GM18870 (cell line): ENCODE results near the gene OR9A2.

Experiments used
- ATAC-seq: cut with Tn5 transposase; IDR thresholded peaks from one replicate; pipeline ENCODE4 v1.9.1; 2021; ENCODE audit warnings: moderate library complexity; ENCODE audit not compliant: unreplicated experiment

The OR9A2 gene, protein sequence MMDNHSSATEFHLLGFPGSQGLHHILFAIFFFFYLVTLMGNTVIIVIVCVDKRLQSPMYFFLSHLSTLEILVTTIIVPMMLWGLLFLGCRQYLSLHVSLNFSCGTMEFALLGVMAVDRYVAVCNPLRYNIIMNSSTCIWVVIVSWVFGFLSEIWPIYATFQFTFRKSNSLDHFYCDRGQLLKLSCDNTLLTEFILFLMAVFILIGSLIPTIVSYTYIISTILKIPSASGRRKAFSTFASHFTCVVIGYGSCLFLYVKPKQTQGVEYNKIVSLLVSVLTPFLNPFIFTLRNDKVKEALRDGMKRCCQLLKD

DNA sequence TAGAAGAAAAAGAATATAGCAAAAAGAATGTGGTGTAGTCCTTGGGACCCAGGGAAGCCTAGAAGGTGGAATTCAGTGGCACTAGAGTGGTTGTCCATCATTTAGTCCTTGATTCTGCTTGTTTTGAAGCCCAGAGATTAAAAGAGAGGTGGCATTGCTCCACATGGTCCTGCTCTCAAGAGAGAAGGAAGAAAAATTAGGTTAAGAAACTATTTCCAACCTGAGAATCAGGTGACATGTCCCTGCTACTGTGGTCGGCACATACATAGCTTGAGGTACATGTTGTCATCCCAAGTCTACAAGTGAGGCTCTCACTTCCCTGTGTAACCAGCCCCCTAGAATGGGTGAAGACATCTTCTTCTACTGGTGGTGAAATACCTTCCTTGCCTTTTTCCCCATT lies at the start of gene OR9A2:
Gene OR9A2 (minus strand): TSS at position 101 of the 400 bp plus-strand sequence. CDS start 0 bp downstream, at position 101.
- no peak for ATAC-seq

DNA sequence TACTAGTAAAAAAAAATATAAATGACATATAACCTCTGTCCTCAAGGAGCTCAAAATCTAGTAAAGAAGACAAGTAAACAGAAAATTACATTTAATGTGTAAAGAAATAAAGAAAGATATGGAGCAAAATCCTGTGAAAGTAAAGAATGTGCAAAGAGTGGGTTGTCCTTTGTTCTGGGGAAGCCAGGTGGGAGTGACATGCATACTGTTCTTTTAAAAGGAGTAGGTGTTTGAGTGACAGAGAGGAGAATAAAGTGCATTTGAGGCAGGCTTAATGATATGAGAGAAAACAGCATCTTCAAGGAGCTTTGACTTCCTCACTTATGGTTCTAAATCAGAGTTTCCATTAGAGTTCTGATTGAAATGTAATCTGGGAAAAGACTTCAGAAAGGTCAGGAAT lies 47.2 kb upstream of the OR9A2 start:
- ATAC-seq, result no peak

DNA sequence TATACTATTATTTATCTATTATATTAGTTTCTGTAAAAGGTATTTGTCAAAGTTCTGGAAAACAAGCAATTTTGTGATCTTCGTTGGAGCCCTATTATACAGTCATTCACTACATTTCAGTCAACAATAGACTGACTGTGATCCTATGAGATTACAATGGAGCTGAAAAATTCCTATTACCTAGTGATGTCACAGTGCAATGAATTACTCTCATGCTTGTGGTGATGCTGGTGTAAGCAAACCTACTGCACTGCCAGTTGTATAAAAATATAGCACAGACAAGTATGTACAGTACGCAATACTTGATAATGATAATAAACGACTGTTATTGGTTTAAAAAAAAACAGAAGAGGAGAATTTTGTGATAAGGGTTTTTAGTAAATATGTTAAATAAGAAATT lies 46.6 kb upstream of the OR9A2 start:
- no peak for ATAC-seq

DNA sequence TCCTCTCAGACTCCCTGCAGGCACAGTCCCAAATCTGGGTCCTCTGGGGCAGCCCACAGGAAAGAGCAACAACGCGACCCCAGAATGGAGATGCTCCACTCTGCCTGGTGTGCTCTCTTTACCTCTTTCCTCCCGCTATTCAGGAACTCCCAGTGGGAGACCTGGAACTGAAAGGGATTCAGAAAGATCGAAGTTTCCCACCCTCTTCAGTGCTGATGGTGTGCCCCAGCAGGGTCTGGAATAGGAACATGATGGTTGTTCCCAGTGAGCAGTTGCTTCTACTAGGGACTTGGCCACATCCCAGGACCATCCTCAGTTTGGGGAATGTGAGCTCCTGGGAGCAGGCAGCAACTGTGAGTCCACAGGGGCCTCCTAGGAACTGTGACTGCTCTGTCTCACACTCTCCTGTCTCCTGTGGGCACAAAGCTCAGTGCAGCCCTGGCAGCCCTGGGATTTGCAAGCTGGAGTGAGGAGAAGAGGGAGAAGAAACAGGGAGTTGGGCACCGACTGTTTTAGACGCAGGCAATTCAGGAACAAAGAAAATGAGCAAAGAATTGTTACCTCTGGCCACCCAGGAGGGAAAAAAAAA lies 43.1 kb upstream of the OR9A2 start:
- no peak for ATAC-seq

DNA sequence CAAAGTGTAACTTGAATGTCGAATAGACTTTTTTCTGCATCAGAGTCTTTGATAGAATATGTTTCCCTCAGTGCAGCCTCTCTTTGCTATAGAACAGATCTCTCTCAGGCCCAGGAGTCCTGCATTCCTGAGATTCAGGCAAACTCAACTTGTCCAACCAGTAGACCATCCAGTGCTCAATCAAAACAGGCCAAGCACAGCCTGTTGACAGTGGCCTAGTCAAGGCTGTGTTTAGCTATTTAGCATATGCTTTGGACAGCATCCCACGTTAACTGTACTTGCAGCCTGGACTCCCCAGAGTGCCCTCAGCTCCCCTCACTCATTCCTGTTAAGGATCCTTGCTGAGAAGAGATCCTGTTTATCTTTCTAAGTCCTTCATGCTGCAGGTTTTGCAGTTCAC lies 41.5 kb upstream of the OR9A2 start:
- ATAC-seq, result no peak

DNA sequence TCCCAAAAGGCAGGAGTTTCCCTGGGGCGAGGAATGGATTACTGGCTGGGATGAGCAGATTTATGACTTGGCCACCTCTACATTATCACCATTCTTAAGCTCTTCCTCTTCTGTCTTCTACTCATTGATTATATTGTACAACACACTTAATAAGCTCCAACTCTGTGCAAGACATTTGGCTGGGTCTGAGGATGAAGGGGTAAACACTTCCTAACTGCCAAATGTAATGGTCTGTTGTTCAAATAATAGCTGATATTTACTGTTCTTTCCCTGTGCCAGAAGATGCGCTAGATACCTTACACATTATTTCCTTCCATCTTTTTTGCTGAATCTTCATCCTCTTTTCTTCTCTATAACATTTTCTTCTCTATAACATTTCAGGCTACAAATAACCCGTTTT lies 36.8 kb upstream of the OR9A2 start:
- no peak for ATAC-seq

DNA sequence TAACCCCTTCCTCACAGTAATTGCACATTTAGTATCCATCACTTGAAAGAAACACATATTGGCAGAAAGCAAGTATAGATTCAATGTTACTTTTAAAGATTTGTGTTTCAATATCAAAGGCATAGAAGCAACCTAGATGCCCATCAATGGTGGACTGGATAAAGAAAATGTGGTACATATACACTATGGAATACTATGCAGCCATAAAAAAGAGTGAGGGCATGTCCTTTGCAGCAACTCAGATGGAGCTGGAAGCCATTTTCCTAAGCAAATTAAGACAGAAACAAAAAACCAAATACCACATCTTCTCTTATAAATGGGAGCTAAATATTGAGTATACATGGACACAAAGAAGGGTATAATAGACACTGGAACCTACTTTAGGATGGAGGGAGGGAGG lies 28.8 kb upstream of the OR9A2 start:
- no peak for ATAC-seq

DNA sequence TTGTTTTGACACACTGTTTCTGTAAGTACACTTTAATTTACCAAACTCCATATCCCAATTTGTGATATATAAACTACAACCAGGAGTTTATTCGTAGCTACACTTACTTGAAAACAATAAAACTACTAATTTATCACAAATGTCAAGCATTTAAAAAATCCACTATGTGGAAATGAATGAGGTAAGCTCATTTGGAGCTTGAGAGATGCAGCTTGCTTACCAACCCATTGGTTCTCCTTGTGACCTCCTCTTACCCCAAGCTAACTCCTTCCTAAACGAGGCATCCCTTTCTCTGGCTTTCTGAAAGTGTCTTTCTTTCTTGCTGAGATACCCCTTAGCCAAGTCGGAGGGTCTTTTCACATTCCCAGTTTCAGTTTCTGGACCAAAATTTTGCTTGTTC lies 27.7 kb upstream of the OR9A2 start:
- ATAC-seq, result no peak

DNA sequence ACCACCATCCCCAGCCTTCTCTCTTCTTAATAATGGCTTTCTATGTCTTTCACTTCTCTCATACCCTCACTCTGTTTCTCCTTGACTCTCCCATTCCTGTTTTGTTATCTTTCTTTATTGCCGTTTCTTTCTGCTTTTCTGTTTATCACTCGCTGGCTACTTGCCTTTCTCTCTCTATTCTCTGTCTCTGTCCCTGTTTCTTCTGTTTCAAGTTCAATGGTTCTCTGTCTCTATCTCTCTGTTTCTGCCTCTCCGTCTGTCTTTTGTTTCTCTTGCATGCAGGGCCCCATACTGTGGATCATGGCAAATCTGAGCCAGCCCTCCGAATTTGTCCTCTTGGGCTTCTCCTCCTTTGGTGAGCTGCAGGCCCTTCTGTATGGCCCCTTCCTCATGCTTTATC lies 25.1 kb upstream of the OR9A2 start, which contains the start of gene OR6V1:
Gene OR6V1 (plus strand): TSS at position 301 of the 400 bp plus-strand sequence. CDS start 0 bp downstream, at position 301.
- no peak for ATAC-seq

DNA sequence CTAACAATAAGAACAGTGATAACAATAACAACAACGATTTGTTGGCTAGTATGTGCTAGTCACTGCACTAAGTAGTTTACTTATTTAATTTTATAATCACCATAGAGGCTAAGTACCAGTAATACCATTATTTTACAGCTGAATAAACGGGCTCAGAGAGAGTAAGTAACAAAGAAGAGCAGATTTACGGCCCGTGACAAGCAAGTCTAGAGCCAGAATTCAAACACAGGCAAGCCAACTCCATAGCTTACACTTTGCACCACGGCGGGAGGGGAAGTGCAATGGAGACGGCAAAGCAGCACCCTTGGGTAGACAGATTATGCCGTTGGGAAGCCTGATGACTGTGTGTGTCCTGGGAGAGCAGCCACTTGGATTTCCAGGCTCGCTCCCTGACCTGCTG lies 24.0 kb upstream of the OR9A2 start:
- no peak for ATAC-seq

DNA sequence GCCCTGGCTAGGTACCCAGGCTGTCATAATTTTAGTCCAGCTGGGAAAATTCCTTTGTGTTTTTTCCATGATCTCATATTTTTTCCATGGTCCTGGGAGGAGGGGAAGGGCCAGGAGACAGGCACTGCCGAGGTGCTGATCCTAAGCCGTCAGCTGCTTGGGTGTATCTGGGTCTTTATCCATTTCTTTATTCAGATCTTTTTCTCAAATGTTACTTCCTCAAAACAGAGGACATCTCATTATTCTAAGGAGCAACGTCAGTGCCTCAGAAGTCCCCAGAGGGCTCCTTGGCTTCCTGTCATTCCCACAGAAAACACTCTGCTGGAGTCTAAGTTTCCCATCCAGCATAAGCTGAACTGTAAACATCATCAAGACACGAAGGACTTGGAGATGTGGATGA lies 22.4 kb upstream of the OR9A2 start:
- ATAC-seq, result no peak

DNA sequence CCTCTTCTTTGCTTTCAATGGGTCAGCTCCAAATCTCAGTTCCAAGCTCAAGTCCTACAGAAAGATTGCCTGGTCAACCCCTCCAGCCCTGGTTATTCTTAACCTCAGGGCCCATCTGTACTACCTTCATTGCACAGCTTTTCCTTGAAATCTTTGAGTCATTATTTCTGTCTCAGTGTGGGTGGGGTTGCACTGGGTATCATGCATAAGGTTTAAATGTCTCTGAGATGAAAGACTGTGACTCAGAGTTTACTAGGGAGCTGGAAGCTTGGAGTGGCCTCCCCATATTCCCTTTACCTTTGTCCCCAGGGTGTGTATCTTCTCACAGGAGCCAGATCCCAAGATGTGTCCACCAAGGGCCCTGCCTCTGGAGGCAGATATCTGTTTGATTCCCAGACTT lies 21.9 kb upstream of the OR9A2 start:
- no peak for ATAC-seq

DNA sequence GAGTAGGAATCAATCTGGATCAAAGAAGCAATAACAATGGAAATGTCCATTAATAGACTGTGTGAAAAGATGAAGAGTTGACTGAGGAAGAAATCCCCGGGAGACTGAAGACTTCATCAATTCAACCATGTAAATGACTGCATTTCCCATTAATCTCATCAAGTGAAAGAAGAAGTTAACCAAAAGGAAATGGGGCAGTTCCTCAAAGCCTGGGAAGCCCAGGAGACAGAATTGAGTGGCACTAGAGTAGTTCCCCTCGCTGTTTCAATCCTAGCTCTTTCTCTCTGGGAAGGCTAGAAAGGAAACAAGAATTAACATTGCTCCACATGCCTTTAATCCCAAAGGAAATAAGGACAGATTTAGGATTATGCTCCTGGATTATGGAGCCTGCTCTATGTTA lies 20.4 kb upstream of the OR9A2 start:
- ATAC-seq, result no peak

DNA sequence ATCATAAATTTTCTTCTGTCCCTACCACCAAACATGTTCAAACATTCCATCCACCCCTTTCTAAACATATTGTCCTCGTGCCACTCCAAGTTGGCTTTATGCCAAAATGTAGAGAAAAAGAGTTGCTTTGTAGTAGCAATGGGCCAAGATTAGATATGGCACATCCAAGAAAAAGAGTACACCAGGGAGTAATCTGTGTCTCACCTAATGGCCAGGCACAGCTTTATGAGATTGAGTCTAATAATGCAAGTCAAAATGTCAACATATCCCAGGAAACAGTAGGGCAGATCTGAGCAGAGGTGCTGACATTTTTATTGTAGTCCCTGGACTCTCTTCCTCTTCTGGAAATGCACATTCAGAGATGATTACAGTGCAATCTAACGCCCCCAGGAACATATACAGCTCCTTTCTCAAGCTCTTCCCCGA lies 19.5 kb upstream of the OR9A2 start:
- no peak for ATAC-seq

DNA sequence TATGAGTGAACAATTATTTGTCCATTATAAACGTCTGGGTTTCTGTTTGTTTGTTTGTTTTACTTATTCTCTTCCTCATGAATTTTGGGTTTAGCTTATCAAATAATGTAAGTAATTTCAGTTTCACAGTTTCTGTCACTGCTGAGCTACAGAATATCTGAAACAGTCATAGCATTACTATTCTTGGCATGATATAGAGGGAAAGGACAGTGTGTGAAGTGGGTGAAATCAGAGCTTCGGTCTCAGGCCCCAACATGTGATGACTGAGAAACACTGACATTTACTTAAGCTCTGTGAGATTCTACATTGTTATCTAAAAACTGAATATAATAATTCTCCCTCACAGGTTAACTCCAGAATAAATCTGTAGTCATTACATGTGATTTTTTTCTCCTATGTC lies 16.5 kb upstream of the OR9A2 start:
- ATAC-seq, result peak; percentile 45

DNA sequence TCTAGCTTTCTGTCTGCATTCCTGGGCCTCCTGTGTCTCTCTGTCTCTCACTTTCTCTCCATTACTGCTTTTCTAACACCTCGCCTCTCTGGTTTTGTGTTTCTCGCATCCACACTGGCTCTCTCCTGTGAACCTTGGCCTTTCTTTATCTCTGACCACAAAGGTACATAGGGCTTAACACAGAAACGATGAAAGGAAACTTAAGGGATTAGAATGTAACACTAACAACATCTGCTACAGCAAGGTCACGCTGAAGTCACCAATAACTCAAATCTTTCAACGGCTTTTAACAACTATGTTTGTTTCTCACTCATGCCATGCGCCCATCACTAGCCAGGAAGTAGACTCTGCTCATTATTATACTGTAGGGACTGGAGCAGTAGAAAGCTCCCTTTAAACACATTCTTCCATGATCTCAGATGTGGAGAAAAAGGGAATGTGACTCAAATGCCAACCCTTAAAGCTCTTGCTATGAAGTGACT lies 15.9 kb upstream of the OR9A2 start:
- no peak for ATAC-seq

DNA sequence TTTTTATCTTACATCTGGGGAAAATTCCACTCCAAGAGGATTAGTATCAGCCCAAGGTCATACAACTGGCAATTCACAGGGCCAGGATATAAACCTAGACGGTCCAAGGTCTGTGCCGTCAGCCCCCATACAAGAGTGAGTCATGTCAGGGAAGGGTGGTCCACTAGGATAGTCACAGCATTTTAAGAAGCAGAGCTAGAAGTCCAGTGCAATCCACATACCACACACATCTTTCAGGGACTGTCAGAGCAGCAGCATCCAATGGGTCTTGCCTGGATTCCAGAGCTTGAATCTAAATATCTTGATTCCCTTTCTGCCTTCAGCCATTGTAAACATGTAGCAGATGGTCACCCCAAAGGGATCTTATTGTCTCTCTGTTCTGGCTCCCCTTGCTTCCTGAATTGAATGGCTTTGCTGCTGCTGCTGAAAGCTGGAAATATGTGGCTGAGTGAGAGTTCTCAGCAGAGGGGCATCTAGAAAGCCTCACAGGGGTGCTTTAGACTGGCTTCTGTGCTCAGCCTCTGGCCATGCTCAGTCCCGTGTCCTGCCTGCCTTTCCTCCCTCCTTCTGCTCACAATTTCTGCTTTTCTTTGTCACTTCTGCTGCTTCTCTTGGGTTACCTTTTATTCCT lies 15.3 kb upstream of the OR9A2 start:
- ATAC-seq, result no peak

DNA sequence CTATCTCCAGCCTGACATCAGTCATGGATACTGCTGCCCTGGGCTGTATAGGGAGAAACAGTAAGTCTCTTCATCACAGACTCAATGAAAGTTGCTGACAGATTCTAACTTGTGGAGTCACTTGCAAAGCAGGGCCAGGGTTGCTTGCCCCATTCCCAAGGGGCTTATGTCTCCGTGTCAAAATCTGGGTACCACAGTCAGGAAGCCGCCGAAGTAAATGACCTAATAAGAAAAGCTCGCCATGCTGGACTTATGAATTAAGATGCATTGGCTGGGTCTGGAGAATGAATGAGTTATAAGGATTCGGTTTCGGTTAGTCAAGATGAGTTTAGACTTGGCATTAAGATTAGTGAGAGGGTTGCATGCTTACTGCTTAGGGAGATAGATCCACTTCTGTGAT lies 14.4 kb upstream of the OR9A2 start:
- no peak for ATAC-seq

DNA sequence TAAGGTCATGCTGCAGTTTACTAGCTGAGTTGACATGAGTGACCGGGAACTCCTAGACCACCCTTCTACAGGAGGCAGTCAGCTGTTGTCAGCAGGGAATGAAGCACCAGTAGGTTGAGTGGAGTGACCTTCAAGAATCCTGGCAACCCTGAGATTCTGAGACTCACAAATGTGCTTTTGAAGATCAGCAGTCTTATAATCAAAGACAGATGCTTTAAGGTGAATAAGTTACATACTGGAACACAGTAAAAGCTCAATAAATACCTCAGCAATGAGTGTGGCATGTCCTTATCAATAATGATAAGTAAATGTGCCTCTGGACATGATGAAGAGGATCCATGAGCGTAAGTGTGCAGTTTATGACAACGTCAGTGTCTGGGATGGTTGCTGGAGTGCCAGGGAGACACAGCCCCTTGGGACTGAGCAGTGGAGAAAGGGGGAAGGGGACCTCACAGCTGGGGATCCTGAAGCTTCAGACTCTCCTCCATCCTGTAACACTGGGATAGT lies 13.3 kb upstream of the OR9A2 start:
- ATAC-seq, result no peak

DNA sequence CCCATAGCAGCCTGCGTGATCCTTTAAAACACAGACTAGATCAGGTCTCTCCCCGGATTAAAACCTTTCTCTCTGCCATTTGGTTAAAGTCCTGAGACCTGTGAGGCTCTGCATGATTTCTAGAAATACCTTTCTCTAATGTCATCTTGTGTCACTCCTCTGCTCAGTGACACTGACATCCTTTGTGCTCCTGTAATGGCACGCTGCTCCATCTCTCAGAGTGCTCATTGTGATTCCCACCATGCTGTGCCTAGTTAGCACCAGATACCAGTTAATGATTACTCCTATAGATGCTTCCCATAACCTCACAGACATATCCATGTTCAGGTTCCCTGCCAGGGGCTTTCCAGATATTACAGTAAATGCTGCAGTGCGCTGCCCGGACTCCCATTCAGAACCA lies 11.7 kb upstream of the OR9A2 start:
- ATAC-seq, result no peak

DNA sequence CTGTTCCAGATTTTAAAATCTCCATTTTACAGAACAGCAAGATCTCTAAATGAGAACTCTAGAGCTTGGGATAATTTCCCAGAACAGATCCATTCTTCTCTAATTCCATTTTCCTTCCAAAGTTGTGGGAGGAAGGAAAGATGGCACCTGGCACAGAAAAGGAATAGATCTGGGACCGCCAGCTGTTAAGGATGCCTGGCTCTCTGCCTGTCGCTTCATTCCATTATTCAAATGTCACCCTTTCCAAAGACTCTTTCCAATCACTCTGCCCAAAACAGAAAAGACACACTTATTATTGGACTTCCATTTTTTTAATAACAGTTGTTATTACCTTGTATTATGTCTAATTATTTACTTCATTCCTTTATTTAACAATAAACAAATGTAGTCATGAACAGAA lies 751 bp upstream of the OR9A2 start:
- no peak for ATAC-seq

DNA sequence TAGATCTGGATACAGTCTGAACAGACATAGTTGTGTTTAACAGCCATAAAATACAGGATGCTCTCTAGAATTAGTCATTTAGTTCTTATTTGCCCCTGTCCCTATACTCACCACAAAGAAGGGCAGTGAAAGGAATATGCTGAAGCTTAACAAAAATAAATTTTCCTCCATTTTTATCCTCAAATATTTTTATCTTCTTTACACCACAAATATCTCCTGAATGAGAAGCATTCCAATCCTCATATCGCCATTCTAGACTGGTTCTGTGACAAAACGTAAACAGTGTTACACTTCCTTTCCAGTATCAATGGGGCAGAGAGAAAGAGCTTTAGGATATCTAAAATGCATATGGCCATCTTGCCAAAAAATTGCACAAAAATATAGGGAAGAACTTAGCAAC lies 1.6 kb downstream of the OR9A2 start:
- no peak for ATAC-seq
